BE2C (cell line): ENCODE measurements around the gene TMEM87B.

Experiments
- DNase-seq: peaks from one replicate; pipeline ENCODE4 v3.0.0-alpha.2; 2020
- H3K27me3 ChIP-seq: fragments of 250-450 bp; sonication (Bioruptor Pico); 2 replicates; pipeline ENCODE4 v1.5.1; 2020; ENCODE audit warnings: mild to moderate bottlenecking
- H3K36me3 ChIP-seq: fragments of 250-450 bp; sonication (Bioruptor Pico); 2 replicates; pipeline ENCODE4 v1.5.1; 2020; ENCODE audit warnings: mild to moderate bottlenecking
- H3K4me1 ChIP-seq: fragments of 250-450 bp; sonication (Bioruptor Pico); 2 replicates; pipeline ENCODE4 v1.5.1; 2020
- H3K4me3 ChIP-seq: 2 replicates; pipeline ENCODE4 v1.5.1; 2011; ENCODE audit warnings: low read depth, low read length
- H3K9me3 ChIP-seq: fragments of 250-450 bp; sonication (Bioruptor Pico); 2 replicates; pipeline ENCODE4 v1.5.1; 2020
- TF ChIP-seq, protein P1 (sequence below): IDR thresholded peaks from 2 replicates; pipeline ENCODE4 v1.5.1; 2012; ENCODE audit warnings: mild to moderate bottlenecking, low read depth, low read length

TMEM87B gene

DNA sequence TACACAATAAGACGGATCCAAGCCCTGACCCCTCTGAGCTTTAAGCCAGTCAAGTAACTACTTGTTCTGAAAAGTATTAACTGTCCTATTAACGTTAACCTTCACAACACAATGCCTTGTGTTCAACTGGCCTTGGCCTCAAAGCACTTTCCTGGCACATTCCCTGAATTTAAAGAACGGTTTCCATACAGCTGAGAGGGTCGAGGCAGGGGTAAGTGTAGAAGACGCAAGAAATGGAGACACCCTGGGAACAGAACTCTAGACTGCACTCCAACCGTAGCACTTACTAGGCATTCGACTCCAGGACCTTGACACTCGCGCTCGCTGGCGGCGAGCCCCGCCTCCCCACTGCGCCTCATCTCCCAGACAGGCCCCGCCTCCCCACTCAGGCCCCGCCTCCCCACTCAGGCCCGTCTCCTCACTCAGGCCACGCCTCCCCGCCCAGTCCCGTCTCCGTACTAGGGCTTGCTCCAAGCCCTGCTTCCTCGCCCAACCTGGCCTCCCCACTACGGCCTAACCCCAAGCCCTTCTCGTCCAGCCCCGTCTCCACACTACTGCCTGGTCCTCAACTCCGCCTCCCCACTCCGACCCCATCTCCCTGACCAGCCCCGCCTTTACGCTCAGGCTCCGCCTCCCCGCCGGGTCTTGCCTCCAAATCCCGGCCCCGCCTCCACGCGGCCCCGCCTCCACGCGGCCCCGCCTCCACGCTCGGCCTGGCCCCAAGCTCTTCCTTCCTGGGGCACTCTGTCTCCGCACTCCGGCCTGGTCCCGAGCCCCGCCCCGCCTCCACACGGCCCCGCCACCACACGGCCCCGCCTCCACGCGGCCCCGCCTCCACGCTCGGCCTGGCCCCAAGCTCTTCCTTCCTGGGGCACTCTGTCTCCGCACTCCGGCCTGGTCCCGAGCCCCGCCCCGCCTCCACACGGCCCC, 887 bp upstream of the TMEM87B start:
- H3K4me3 ChIP-seq = peak overlapping the region; percentile 43
- no peaks in the 10 kb centered on the region for H3K36me3 ChIP-seq
- H3K27me3 ChIP-seq = no peaks in the 10 kb centered on the region
- no peaks in the 10 kb centered on the region for H3K9me3 ChIP-seq
- no peaks in the 10 kb centered on the region for H3K4me1 ChIP-seq
- DNase-seq = peak; percentile 95
- TF ChIP-seq, protein P1, sequence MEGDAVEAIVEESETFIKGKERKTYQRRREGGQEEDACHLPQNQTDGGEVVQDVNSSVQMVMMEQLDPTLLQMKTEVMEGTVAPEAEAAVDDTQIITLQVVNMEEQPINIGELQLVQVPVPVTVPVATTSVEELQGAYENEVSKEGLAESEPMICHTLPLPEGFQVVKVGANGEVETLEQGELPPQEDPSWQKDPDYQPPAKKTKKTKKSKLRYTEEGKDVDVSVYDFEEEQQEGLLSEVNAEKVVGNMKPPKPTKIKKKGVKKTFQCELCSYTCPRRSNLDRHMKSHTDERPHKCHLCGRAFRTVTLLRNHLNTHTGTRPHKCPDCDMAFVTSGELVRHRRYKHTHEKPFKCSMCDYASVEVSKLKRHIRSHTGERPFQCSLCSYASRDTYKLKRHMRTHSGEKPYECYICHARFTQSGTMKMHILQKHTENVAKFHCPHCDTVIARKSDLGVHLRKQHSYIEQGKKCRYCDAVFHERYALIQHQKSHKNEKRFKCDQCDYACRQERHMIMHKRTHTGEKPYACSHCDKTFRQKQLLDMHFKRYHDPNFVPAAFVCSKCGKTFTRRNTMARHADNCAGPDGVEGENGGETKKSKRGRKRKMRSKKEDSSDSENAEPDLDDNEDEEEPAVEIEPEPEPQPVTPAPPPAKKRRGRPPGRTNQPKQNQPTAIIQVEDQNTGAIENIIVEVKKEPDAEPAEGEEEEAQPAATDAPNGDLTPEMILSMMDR = no peak

DNA sequence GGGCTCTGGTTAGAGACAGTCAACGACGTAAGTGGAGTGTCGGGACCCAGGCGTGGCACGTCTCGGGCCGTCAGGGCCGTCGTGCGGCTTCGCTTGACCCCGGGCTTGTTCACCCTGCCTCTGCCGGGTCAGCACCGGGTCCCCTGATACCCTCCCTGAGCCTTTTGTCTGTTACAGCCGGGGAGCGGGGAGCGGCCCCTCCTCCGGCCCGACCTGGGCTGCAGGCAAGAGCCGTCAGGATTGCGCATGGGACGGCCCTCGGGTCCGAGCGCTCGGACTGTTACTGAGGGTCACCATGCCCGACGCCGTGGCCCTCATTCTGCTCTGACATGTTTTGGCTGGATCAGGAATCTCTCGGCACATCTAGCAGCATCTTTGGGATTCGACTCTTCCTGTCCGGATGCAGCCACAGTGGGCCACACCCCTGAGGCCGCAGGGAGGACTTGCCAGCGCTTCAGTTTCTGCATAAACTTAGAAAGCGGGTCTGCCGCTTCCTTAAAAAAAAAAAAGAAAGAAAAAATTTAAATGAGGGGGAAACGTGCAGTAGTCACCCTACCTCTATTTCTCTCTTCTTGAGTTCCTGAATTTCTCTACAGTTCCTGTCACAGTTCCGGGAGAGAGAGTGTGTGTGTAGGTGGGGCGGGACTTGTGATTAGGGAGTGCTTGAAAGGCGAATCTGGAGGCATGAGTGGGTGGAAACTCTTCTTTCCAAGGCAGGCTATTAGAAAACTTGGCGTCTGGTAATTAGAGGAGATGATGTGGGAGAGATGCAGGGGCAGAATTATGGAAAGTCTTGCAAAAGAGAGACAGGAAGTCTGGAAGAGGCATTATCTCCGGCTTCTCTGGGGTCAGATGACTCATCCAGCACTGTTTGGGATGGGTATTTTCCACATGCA, 909 bp downstream of the TMEM87B start:
- Histone ChIP-seq H3K36me3 (no peaks in the 10 kb centered on the region), H3K4me1 (no peaks in the 10 kb centered on the region), H3K9me3 (no peaks in the 10 kb centered on the region), H3K27me3 (no peaks in the 10 kb centered on the region), H3K4me3 (peak overlapping the region; percentile 78)
- TF ChIP-seq, protein P1 = no peak
- DNase-seq = peak; percentile 58

DNA sequence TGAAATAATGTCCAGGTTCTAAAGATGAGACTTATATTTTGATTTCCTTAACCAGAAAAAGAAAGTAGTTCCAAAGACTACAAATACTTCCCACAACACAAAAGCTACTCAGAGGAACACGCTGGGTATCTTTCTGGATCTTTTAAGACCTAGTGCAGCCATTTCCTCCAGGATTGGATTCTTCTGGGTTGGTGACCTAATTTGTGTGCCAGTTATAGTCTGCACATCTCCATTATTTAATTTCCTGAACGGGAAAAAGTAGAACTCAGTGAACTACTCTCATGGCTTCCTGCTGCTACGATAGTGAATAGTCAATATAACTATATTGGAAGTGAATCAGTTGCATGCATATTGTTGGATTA, 1.5 kb downstream of the TMEM87B start:
- no peak for DNase-seq
- TF ChIP-seq, protein P1 = no peak
- H3K4me3 ChIP-seq = peak overlapping the region; percentile 78
- H3K36me3 ChIP-seq = no peaks in the 10 kb centered on the region
- no peaks in the 10 kb centered on the region for H3K4me1 ChIP-seq
- H3K27me3 ChIP-seq = no peaks in the 10 kb centered on the region
- no peaks in the 10 kb centered on the region for H3K9me3 ChIP-seq

DNA sequence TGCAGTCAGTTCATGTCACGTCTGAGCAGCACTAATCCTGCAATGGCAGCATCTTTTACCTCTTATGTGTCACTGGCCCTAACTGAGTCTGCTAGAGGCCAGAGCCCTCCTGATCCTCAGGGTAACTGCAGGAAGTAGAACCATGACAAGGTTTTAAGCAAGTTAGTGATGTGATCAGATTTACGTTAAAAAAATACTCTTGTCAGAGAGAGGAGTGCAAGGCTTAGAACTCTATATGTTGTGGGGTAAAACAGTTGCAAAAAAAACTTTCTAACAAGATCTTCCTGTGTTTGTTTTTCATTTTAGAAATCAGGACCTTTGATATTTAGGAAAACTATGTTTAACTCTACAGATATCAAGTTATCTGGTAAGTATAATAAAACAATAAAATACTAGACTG, 4.6 kb downstream of the TMEM87B start:
- Histone ChIP-seq H3K36me3 (no peaks in the 10 kb centered on the region), H3K27me3 (no peaks in the 10 kb centered on the region), H3K4me3 (no peak overlapping the region), H3K4me1 (no peaks in the 10 kb centered on the region), H3K9me3 (no peaks in the 10 kb centered on the region)
- DNase-seq = no peak
- TF ChIP-seq, protein P1 = no peak

DNA sequence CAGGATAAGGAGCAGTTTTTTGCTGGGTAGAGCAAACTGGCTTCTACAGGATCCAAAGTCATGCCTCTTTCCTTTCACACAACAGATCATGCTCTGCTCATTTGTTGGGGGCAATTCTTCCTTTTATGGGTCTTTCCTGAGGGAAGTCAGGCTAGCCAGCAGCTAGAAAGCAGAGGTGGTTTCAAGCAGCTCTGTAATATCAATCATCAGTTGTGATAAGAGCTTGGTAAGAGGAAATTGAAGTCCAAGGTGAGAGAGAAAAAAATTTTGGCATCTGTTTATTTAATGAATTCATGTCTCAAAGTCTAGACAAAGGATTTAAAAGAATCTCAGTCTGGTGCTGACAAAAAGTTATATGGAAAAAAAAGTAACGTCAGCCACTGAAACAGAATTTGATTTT, 6.2 kb downstream of the TMEM87B start:
- Histone ChIP-seq H3K36me3 (no peaks in the 10 kb centered on the region), H3K27me3 (no peaks in the 10 kb centered on the region), H3K4me1 (no peaks in the 10 kb centered on the region), H3K9me3 (no peaks in the 10 kb centered on the region), H3K4me3 (no peak overlapping the region)
- TF ChIP-seq, protein P1 = no peak
- DNase-seq = no peak
